Breast epithelium (tissue), 3 donors: ENCODE measurements around the gene NKIRAS1.

Source experiments
- CTCF ChIP-seq, 3 donors: fragments of 450-650 bp; IDR thresholded peaks; one replicate each; pipeline ENCODE4 v1.5.1; 2016 to 2017; ENCODE audit warnings: antibody characterized with exemption in 3 of 3, mild to moderate bottlenecking in 3 of 3, moderate library complexity in 3 of 3
- POLR2AphosphoS5 ChIP-seq, 3 donors: sonication (generic); formaldehyde crosslinking; IDR thresholded peaks; one replicate each; pipeline ENCODE4 v1.6.1; 2017; ENCODE audit warnings: antibody characterized with exemption in 3 of 3

DNA sequence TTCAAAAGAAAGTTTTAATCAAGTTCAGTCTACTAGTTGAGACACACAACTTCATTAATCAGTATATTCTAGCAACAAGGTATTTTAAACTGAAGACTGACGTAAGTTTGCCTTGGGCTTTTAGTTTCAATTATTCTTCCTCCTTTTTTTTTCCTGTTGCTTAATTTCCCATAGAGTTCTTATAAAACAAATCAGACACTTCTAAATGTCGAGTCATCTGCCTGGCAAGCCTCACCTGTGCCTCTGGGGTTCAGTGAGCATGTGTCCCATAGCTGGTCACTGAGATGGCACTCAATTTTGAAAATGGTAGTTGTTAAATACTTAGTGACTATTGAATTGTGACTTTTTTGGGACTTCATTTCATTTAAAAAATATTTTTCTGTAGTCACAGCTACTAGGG lies 27.4 kb downstream of the NKIRAS1 start:
- no peak for TF ChIP-seq CTCF (IDR thresholded peaks at IDR 0.05)
- no peak for TF ChIP-seq POLR2AphosphoS5 (IDR thresholded peaks at IDR 0.05)
